KMS-11 (cell line): ENCODE measurements around the gene TTC16.

Experiments
- H2AFZ ChIP-seq: fragments of 200-600 bp; sonication (generic); 2 replicates; pipeline ENCODE4 v1.6.1; 2016; ENCODE audit warnings: antibody characterized with exemption, mixed run types, low read depth
- H3K27ac ChIP-seq: fragments of 200-600 bp; sonication (generic); 2 replicates; pipeline ENCODE4 v1.6.1; 2016; ENCODE audit warnings: mild to moderate bottlenecking, mixed run types
- H3K27me3 ChIP-seq: fragments of 200-600 bp; sonication (generic); 2 replicates; pipeline ENCODE4 v1.6.1; 2017; ENCODE audit warnings: mild to moderate bottlenecking, low read depth, mixed run types, moderate library complexity; ENCODE audit not compliant: insufficient read depth
- H3K36me3 ChIP-seq: fragments of 200-600 bp; sonication (generic); 2 replicates; pipeline ENCODE4 v1.6.1; 2017; ENCODE audit warnings: mild to moderate bottlenecking, mixed run types; ENCODE audit not compliant: insufficient read depth
- H3K4me1 ChIP-seq: fragments of 200-600 bp; sonication (generic); 2 replicates; pipeline ENCODE4 v1.6.1; 2016; ENCODE audit warnings: mild to moderate bottlenecking, low read depth, mixed run types; ENCODE audit not compliant: poor library complexity, severe bottlenecking
- H3K4me2 ChIP-seq: fragments of 200-600 bp; sonication (generic); 2 replicates; pipeline ENCODE4 v1.7.0; 2016; ENCODE audit warnings: mild to moderate bottlenecking, mixed run types
- H3K4me3 ChIP-seq: fragments of 200-600 bp; sonication (generic); IDR thresholded peaks from 2 replicates; pipeline ENCODE4 v1.6.1; 2017; ENCODE audit warnings: low read depth, low read length, mixed read lengths; ENCODE audit not compliant: insufficient read depth
- H3K79me2 ChIP-seq: fragments of 200-600 bp; sonication (generic); 2 replicates; pipeline ENCODE4 v1.6.1; 2016; ENCODE audit warnings: low read depth, mixed run types; ENCODE audit not compliant: insufficient read depth
- H3K9ac ChIP-seq: fragments of 200-600 bp; sonication (generic); 2 replicates; pipeline ENCODE4 v1.6.1; 2016; ENCODE audit warnings: mild to moderate bottlenecking, mixed run types
- H4K20me1 ChIP-seq: fragments of 200-600 bp; sonication (generic); 2 replicates; pipeline ENCODE4 v1.6.1; 2016; ENCODE audit warnings: mild to moderate bottlenecking, mixed run types; ENCODE audit not compliant: insufficient read depth
- TF ChIP-seq, protein P1 (sequence below): fragments of 200-600 bp; sonication (generic); conservative IDR thresholded peaks from 2 replicates; pipeline ENCODE4 v1.6.1; 2017; ENCODE audit warnings: low read depth, mild to moderate bottlenecking, antibody characterized with exemption, low read length, moderate library complexity, mixed read lengths

Gene TTC16

GRCh38 chr9:127746959-127747569 is 31.2 kb downstream of the TTC16 start:
- Histone ChIP-seq H3K79me2 (no peaks in the 10 kb centered on the region), H3K27ac (no peak overlapping the region), H3K4me3 (no peak overlapping the region), H3K9ac (no peak overlapping the region), H3K4me1 (no peaks in the 10 kb centered on the region), H3K27me3 (no peaks in the 10 kb centered on the region), H2AFZ (no peak overlapping the region), H3K4me2 (no peak overlapping the region), H3K36me3 (no peaks in the 10 kb centered on the region), H4K20me1 (no peaks in the 10 kb centered on the region)
- TF ChIP-seq, protein P1, sequence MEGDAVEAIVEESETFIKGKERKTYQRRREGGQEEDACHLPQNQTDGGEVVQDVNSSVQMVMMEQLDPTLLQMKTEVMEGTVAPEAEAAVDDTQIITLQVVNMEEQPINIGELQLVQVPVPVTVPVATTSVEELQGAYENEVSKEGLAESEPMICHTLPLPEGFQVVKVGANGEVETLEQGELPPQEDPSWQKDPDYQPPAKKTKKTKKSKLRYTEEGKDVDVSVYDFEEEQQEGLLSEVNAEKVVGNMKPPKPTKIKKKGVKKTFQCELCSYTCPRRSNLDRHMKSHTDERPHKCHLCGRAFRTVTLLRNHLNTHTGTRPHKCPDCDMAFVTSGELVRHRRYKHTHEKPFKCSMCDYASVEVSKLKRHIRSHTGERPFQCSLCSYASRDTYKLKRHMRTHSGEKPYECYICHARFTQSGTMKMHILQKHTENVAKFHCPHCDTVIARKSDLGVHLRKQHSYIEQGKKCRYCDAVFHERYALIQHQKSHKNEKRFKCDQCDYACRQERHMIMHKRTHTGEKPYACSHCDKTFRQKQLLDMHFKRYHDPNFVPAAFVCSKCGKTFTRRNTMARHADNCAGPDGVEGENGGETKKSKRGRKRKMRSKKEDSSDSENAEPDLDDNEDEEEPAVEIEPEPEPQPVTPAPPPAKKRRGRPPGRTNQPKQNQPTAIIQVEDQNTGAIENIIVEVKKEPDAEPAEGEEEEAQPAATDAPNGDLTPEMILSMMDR: no peak

DNA sequence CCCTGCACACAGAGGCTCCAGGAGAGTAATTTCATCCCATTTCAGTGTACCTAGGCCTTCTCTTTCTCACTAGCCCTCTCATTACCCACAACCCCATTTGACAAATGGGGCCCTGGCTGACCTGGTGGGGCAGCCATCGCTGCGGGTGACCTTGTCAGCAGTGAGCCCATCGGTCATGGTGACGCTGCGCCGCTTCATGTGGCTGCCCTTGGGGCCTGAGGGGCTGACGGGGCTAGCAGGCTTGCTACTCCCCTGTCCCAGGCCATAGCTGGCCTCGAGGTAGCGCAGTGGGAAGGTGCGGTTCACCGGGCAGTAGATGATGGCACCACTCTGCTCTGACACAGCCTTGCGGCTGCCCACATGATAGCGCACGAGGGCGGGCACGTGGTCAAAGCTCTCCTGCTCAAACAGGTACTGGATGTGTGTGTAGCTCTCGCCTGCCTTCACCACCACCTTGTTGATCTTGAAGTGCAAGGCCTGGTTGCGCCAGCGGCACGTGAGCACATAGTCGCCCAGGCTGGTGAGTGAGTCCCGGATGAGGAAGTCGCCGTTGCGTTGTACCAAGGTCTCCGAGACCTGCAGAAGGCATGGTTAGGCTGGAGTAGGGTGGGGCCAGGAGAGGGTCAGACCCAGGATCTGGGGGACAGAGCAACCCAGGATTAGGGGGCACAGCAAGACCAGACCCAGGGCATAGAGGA is 33.4 kb downstream of the TTC16 start:
- Histone ChIP-seq H4K20me1 (no peaks in the 10 kb centered on the region), H3K9ac (no peak overlapping the region), H3K79me2 (no peaks in the 10 kb centered on the region), H2AFZ (no peak overlapping the region), H3K4me3 (no peak overlapping the region), H3K27ac (no peak overlapping the region), H3K36me3 (no peaks in the 10 kb centered on the region), H3K27me3 (no peaks in the 10 kb centered on the region), H3K4me1 (no peaks in the 10 kb centered on the region), H3K4me2 (no peak overlapping the region)
- TF ChIP-seq, protein P1: no peak

DNA sequence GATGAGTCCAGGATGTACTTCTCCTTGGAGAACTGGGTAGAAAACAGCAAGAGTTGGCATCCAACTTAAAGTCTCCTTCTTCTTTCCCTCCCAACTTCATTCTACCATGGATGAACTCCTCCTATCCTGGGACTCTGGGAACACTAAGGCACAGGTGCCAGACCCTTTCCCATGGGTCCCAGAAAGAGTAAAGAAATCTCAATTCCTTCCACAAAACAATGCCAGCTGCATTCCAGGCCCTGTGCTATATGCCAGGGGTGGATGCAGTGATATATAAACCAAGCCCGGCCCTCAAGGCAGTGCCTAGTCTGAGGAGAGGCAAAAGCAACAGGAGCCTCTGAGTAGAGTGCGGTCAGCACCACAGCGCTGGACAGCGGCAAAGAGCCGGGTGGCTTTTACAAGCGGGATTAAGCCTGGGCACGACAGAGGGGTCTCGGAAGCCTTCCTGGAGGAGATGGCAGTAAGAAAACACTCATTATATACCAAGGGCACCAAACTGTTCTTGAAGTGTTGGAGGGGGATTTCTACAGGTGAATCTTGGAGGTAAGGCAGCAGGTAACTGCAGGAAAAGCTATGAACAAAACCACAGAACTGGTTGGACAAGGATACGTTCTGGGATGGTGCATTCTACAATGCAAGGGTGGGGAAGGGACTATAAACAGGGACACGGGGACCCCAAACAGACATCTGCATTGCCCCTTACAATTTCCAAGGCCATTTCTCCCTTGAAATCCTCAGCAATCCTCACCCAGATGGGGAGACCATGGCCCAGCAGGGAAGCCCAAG is 35.6 kb downstream of the TTC16 start:
- TF ChIP-seq, protein P1: no peak
- H4K20me1 ChIP-seq: no peaks in the 10 kb centered on the region
- no peak overlapping the region for H3K27ac ChIP-seq
- no peak overlapping the region for H2AFZ ChIP-seq
- no peaks in the 10 kb centered on the region for H3K4me1 ChIP-seq
- no peaks in the 10 kb centered on the region for H3K79me2 ChIP-seq
- no peaks in the 10 kb centered on the region for H3K27me3 ChIP-seq
- H3K36me3 ChIP-seq: no peaks in the 10 kb centered on the region
- H3K4me2 ChIP-seq: no peak overlapping the region
- H3K9ac ChIP-seq: no peak overlapping the region
- H3K4me3 ChIP-seq: no peak overlapping the region

GRCh38 chr9:127753148-127753547 is 37.3 kb downstream of the TTC16 start:
- Histone ChIP-seq H3K36me3 (no peaks in the 10 kb centered on the region), H4K20me1 (no peaks in the 10 kb centered on the region), H3K4me3 (no peak overlapping the region), H3K4me2 (no peak overlapping the region), H3K27me3 (no peaks in the 10 kb centered on the region), H3K79me2 (no peaks in the 10 kb centered on the region), H3K9ac (no peak overlapping the region), H3K27ac (no peak overlapping the region), H3K4me1 (no peaks in the 10 kb centered on the region), H2AFZ (no peak overlapping the region)
- TF ChIP-seq, protein P1: no peak
